GM12872 (cell line): ENCODE results near the gene PCGF2.
A peak's percentile ranks its signal among the peaks of the same experiment; 100 is the strongest.

Source experiments
- CTCF ChIP-seq: IDR thresholded peaks from 3 replicates; pipeline ENCODE4 v1.5.1; 2011; ENCODE audit warnings: low read depth, mild to moderate bottlenecking, low read length, moderate library complexity; ENCODE audit not compliant: insufficient read depth

PCGF2 gene

GRCh38 chr17:38738686-38739085, 9.4 kb downstream of the PCGF2 start:
- no peak for TF ChIP-seq CTCF

- TF ChIP-seq CTCF: no peak
Measured at GRCh38 chr17:38738007-38738662, 10.0 kb downstream of the PCGF2 start.

GRCh38 chr17:38735161-38735997, 12.8 kb downstream of the PCGF2 start:
- peak; percentile 93 for TF ChIP-seq CTCF

GRCh38 chr17:38733982-38734973, 13.9 kb downstream of the PCGF2 start:
- TF ChIP-seq CTCF: peak; percentile 60

- TF ChIP-seq CTCF: no peak
Measured at GRCh38 chr17:38733282-38733981, 14.7 kb downstream of the PCGF2 start.

GRCh38 chr17:38732376-38733281, 15.5 kb downstream of the PCGF2 start:
- no peak for TF ChIP-seq CTCF
